T-helper 2 cell treated with Interferon-gamma antibody and Interleukin-4, amounts not matched to agents 100 ng/mL and 5 ng/mL, for 36 hours (primary cell): ENCODE data around the gene C3orf20. TPM values are rescaled to one million over a fixed set of nuclear protein-coding genes. Genes with fewer than 3 reads are reported as not detected.

Experiments used
- intact Hi-C: fragments of 100-400 bp; cut with micrococcal nuclease; formaldehyde crosslinking; loops from one replicate; pipeline ENCODE4 v1.15.1; 2023
- total RNA-seq: library from RNA; stranded (reverse); gene quantifications from 2 replicates; pipeline ENCODE4 v1.2.3, GENCODE V29; 2022

C3orf20 gene
- total RNA-seq, result 0.20 and 0.30 TPM in 2 replicates

GRCh38 chr3:14674841-14675240, at the start of gene C3orf20:
C3orf20 (plus strand) TSS chr3:14675141; CDS start chr3:14682714, 7,573 bp downstream.
- intact Hi-C loops, result no loop called here

- intact Hi-C loops, result no loop called here
Observed at GRCh38 chr3:14625443-14625842, 49.5 kb upstream of the C3orf20 start.

GRCh38 chr3:14627815-14628214, 47.1 kb upstream of the C3orf20 start:
- intact Hi-C loops, result no loop called here

GRCh38 chr3:14628406-14628805, 46.5 kb upstream of the C3orf20 start:
- intact Hi-C loops, result no loop called here

GRCh38 chr3:14630404-14631100, 44.4 kb upstream of the C3orf20 start:
- intact Hi-C loops, result loop anchor here (5.0 kb wide), 1 partner anchor 152 kb away; no protein-coding TSS in a partner anchor

- intact Hi-C loops, result loop anchor here (5.0 kb wide), 1 partner anchor 151 kb away; no protein-coding TSS in a partner anchor
Observed at GRCh38 chr3:14631101-14631497, 43.8 kb upstream of the C3orf20 start.

- intact Hi-C loops, result loop anchor here (5.0 kb wide), 1 partner anchor 150 kb away; no protein-coding TSS in a partner anchor
Observed at GRCh38 chr3:14631687-14632441, 43.1 kb upstream of the C3orf20 start.

GRCh38 chr3:14632442-14632930, 42.5 kb upstream of the C3orf20 start:
- intact Hi-C loops, result loop anchor here (5.0 kb wide), 1 partner anchor 150 kb away; no protein-coding TSS in a partner anchor

GRCh38 chr3:14633417-14633816, 41.5 kb upstream of the C3orf20 start:
- intact Hi-C loops, result loop anchor here (5.0 kb wide), 1 partner anchor 149 kb away; no protein-coding TSS in a partner anchor

GRCh38 chr3:14633819-14634424, 41.0 kb upstream of the C3orf20 start:
- intact Hi-C loops, result loop anchor here (1.0 to 5.0 kb wide), 2 partner anchors 148 to 287 kb away; no protein-coding TSS in a partner anchor

GRCh38 chr3:14634763-14635400, 40.1 kb upstream of the C3orf20 start:
- intact Hi-C loops, result loop anchor here (1.0 to 5.0 kb wide), 2 partner anchors 147 to 286 kb away; no protein-coding TSS in a partner anchor

GRCh38 chr3:14636496-14637087, 38.3 kb upstream of the C3orf20 start:
- intact Hi-C loops, result no loop called here

GRCh38 chr3:14640157-14640562, 34.8 kb upstream of the C3orf20 start:
- intact Hi-C loops, result no loop called here

GRCh38 chr3:14640734-14641133, 34.2 kb upstream of the C3orf20 start:
- intact Hi-C loops, result no loop called here

- intact Hi-C loops, result no loop called here
Observed at GRCh38 chr3:14641346-14641745, 33.6 kb upstream of the C3orf20 start.

GRCh38 chr3:14645453-14645852, 29.5 kb upstream of the C3orf20 start:
- intact Hi-C loops, result no loop called here

GRCh38 chr3:14646131-14646573, 28.8 kb upstream of the C3orf20 start:
- intact Hi-C loops, result no loop called here

- intact Hi-C loops, result no loop called here
Observed at GRCh38 chr3:14646589-14647413, 28.1 kb upstream of the C3orf20 start.
